ENCODE results near the gene KLF9.
A peak's percentile ranks its signal among the peaks of the same experiment; 100 is the strongest.

KLF9 gene

GRCh38 chr9:70408393-70409040 is 5.9 kb downstream of the KLF9 start:
- CTCF ChIA-PET, result interaction anchor here (0.5 to 1.7 kb wide), 4 partner anchors 10 to 220 kb away, joined by 3 to 4 read pairs (median 3); no protein-coding TSS in a partner anchor
- Histone ChIP-seq H3K27ac (ENCODE audit: extremely low read depth, low read depth, low read length) (no peak overlapping the region), H3K4me1 (ENCODE audit: control insufficient read depth, insufficient read depth, low read length) (peaks cover 19% of the 10 kb centered on the region), H3K4me3 (ENCODE audit: low read depth, low read length) (no peak overlapping the region), H3K9me3 (ENCODE audit: control insufficient read depth, insufficient read depth, low read depth, low read length) (no peaks in the 10 kb centered on the region), H3K36me3 (ENCODE audit: control insufficient read depth in 2 of 2, insufficient read depth in 1 of 2, low read length in 2 of 2) (no peaks in the 10 kb centered on the region)
- POLR2A ChIA-PET, result interaction anchor here (1.6 kb wide), 1 partner anchor 11 kb away, joined by 5 read pairs; no protein-coding TSS in a partner anchor
- TF ChIP-seq ZSCAN4 (tag by site-specific recombination; IDR thresholded peaks at IDR 0.05) (no peak), ZBTB48 (tag by site-specific recombination; IDR thresholded peaks at IDR 0.05) (peak; percentile 62; the same call in 1 of the 2 replicates)

DNA sequence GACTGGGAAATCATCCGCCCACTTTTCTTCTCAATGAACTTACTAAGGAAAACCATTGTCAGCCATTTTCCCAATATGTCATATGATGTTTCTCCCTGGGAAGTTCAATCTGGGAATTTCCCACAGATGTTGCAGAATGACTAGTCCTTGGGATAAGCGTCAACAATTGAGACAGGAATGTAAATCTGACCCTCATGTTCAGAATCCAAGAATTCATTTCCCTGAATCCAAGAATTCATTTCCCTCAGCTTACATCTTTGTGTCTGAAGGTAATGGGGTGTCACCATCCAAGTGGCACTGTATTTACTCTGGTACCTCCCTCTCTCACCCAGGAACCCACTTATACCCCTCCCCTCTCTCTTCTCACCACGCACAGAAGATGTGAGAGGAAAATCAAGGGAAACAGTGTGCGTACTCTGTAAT is 7.4 kb downstream of the KLF9 start:
- no peak overlapping the region; the same call in 1 of the 2 replicates for H3K27ac ChIP-seq (ENCODE audit: extremely low read depth, low read depth, low read length)
- CTCF ChIA-PET, result interaction anchor here (0.6 to 3.1 kb wide), 5 partner anchors 13 to 195 kb away, joined by 3 to 11 read pairs (median 4); no protein-coding TSS in a partner anchor
- TF ChIP-seq ZNF266 (tag by site-specific recombination; IDR thresholded peaks at IDR 0.05; ENCODE audit: low read depth) (no peak), ZNF133 (tag by site-specific recombination; IDR thresholded peaks at IDR 0.05) (no peak), PRDM4 (tag by site-specific recombination; IDR thresholded peaks at IDR 0.05) (no peak), GLI2 (tag by site-specific recombination; IDR thresholded peaks at IDR 0.05; ENCODE audit: borderline replicate concordance, low read depth) (no peak), ZNF398 (tag by site-specific recombination; IDR thresholded peaks at IDR 0.05) (peak; percentile 65)
- no peak overlapping the region for H3K4me3 ChIP-seq (ENCODE audit: low read depth, low read length)
- POLR2A ChIA-PET, result interaction anchor here (1.6 kb wide), 1 partner anchor 12 kb away, joined by 5 read pairs; no protein-coding TSS in a partner anchor
- H3K36me3 ChIP-seq (ENCODE audit: control insufficient read depth in 2 of 2, insufficient read depth in 1 of 2, low read length in 2 of 2), result no peaks in the 10 kb centered on the region
- H3K9me3 ChIP-seq (ENCODE audit: control insufficient read depth, insufficient read depth, low read depth, low read length), result no peaks in the 10 kb centered on the region
- peaks cover 25% of the 10 kb centered on the region for H3K4me1 ChIP-seq (ENCODE audit: control insufficient read depth, insufficient read depth, low read length)

DNA sequence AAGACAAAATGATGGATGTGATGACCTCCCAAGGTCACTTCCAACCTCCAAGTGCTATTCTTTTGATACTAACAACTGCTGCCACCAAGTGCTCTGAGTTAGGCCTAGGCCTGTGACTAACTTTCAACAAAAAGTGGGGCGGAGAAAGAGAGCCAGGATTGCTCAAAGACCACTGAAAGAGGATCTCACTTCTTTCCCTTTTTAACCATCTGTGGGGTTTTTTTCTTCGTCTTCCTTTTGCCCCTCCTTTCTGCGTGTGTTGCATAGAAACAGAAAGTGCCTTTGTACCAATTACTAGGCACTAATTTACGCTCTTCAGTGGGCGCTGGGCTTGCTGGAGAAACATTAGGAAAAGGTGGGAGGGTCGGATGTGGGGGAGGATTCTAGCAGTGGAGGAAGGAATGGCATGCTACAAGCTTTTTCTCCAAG is 8.0 kb downstream of the KLF9 start:
- no peak overlapping the region for H3K4me3 ChIP-seq (ENCODE audit: low read depth, low read length)
- CTCF ChIA-PET, result interaction anchor here (0.6 to 3.1 kb wide), 4 partner anchors 12 to 113 kb away, joined by 3 to 11 read pairs (median 4); no protein-coding TSS in a partner anchor
- peak; percentile 93 for TF ChIP-seq EGR2 (tag by site-specific recombination; IDR thresholded peaks at IDR 0.05; ENCODE audit: low read depth)
- TF ChIP-seq ZNF155 (tag by site-specific recombination; IDR thresholded peaks at IDR 0.05), result no peak
- TF ChIP-seq, protein P1, sequence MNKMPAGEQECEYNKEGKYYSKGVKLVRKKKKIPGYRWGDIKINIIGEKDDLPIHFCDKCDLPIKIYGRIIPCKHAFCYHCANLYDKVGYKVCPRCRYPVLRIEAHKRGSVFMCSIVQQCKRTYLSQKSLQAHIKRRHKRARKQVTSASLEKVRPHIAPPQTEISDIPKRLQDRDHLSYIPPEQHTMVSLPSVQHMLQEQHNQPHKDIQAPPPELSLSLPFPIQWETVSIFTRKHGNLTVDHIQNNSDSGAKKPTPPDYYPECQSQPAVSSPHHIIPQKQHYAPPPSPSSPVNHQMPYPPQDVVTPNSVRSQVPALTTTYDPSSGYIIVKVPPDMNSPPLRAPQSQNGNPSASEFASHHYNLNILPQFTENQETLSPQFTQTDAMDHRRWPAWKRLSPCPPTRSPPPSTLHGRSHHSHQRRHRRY (tag by site-specific recombination; IDR thresholded peaks at IDR 0.05), result no peak
- peak; percentile 26; the same call in 1 of the 2 replicates for TF ChIP-seq ZNF341 (tag by site-specific recombination; IDR thresholded peaks at IDR 0.05; ENCODE audit: low read depth)
- TF ChIP-seq, protein P2, sequence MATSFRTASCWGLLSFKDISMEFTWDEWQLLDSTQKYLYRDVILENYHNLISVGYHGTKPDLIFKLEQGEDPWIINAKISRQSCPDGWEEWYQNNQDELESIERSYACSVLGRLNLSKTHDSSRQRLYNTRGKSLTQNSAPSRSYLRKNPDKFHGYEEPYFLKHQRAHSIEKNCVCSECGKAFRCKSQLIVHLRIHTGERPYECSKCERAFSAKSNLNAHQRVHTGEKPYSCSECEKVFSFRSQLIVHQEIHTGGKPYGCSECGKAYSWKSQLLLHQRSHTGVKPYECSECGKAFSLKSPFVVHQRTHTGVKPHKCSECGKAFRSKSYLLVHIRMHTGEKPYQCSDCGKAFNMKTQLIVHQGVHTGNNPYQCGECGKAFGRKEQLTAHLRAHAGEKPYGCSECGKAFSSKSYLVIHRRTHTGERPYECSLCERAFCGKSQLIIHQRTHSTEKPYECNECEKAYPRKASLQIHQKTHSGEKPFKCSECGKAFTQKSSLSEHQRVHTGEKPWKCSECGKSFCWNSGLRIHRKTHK (tag by site-specific recombination; IDR thresholded peaks at IDR 0.05), result no peak
- TF ChIP-seq ZNF658 (tag by site-specific recombination; IDR thresholded peaks at IDR 0.05), result no peak
- peak; percentile 92 for TF ChIP-seq ZFHX2 (tag by site-specific recombination; conservative IDR thresholded peaks at IDR 0.05)
- no peak for TF ChIP-seq KLF1 (tag by site-specific recombination; IDR thresholded peaks at IDR 0.05)
- peak; percentile 20; the same call in 1 of the 2 replicates for TF ChIP-seq PRDM1 (tag by site-specific recombination; IDR thresholded peaks at IDR 0.05)
- POLR2A ChIA-PET, result no interaction called here
- no peak overlapping the region for H3K27ac ChIP-seq (ENCODE audit: extremely low read depth, low read depth, low read length)
- peaks cover 25% of the 10 kb centered on the region for H3K4me1 ChIP-seq (ENCODE audit: control insufficient read depth, insufficient read depth, low read length)
- H3K9me3 ChIP-seq (ENCODE audit: control insufficient read depth, insufficient read depth, low read depth, low read length), result no peaks in the 10 kb centered on the region
- H3K36me3 ChIP-seq (ENCODE audit: control insufficient read depth in 2 of 2, insufficient read depth in 1 of 2, low read length in 2 of 2), result no peaks in the 10 kb centered on the region

Data from HEK293 (cell line).